Stomach smooth muscle (tissue), 2 donors: Measurements from ENCODE around the gene FGD5.
"Not testable (repeated sequence)": the region's sequence is repeated elsewhere in the genome, so short reads cannot be mapped to it uniquely, and the experiment has no call there.

Experiments used
- H3K27ac ChIP-seq: one replicate; pipeline ENCODE4 v1.7.0; 2013; ENCODE audit warnings: mild to moderate bottlenecking, low read length, inconsistent platforms
- H3K27me3 ChIP-seq, 2 donors: one replicate each; pipeline ENCODE4 v1.7.0; 2013; ENCODE audit warnings: low read length in 2 of 2; ENCODE audit not compliant: insufficient read depth in 2 of 2, control insufficient read depth in 1 of 2
- H3K36me3 ChIP-seq, 2 donors: one replicate each; pipeline ENCODE4 v1.7.0; 2013; ENCODE audit warnings: low read length in 2 of 2; ENCODE audit not compliant: control insufficient read depth in 2 of 2, insufficient read depth in 2 of 2
- H3K4me1 ChIP-seq: one replicate; pipeline ENCODE4 v1.7.0; 2013; ENCODE audit warnings: low read length; ENCODE audit not compliant: control insufficient read depth, insufficient read depth
- H3K4me3 ChIP-seq, 2 donors: one replicate each; pipeline ENCODE4 v1.7.0; 2013; ENCODE audit warnings: low read length in 2 of 2
- H3K9ac ChIP-seq, 2 donors: one replicate each; pipeline ENCODE4 v1.7.0; 2013; ENCODE audit warnings: low read length in 2 of 2, mild to moderate bottlenecking in 1 of 2
- H3K9me3 ChIP-seq, 2 donors: one replicate each; pipeline ENCODE4 v1.7.0; 2013; ENCODE audit warnings: low read length in 2 of 2; ENCODE audit not compliant: control insufficient read depth in 2 of 2
- donor health status: healthy.
- donor health status: Pancreatic carcinoma.

The FGD5 gene

GRCh38 chr3:14898929-14899328 is 80.2 kb downstream of the FGD5 start:
- peaks cover 7% of the 10 kb centered on the region for H3K4me1 ChIP-seq
- H3K9me3 ChIP-seq: no peaks in the 10 kb centered on the region
- H3K27ac ChIP-seq: no peak overlapping the region
- H3K4me3 ChIP-seq: no peak overlapping the region
- peaks cover 0 to 8% of the 10 kb centered on the region in 2 donors for H3K36me3 ChIP-seq
- no peak overlapping the region for H3K9ac ChIP-seq
- peaks cover 0 to 2% of the 10 kb centered on the region in 2 donors for H3K27me3 ChIP-seq

GRCh38 chr3:14899993-14900618 is 81.3 kb downstream of the FGD5 start:
- no peak overlapping the region for H3K9ac ChIP-seq
- H3K27me3 ChIP-seq: peaks cover 0 to 2% of the 10 kb centered on the region in 2 donors
- H3K27ac ChIP-seq: no peak overlapping the region
- peaks cover 0 to under 1% of the 10 kb centered on the region in 2 donors for H3K9me3 ChIP-seq
- H3K36me3 ChIP-seq: peaks cover 0 to 8% of the 10 kb centered on the region in 2 donors
- peaks cover 7% of the 10 kb centered on the region for H3K4me1 ChIP-seq
- no peak overlapping the region for H3K4me3 ChIP-seq

- Histone ChIP-seq H3K9ac (no peak overlapping the region), H3K4me1 (peaks cover 7% of the 10 kb centered on the region), H3K27ac (no peak overlapping the region), H3K27me3 (peaks cover 0 to 2% of the 10 kb centered on the region in 2 donors), H3K4me3 (no peak overlapping the region), H3K9me3 (peaks cover 0 to 10% of the 10 kb centered on the region in 2 donors), H3K36me3 (peaks cover 0 to 8% of the 10 kb centered on the region in 2 donors)
Measured at GRCh38 chr3:14900881-14901873, 82.4 kb downstream of the FGD5 start.

- Histone ChIP-seq H3K4me3 (no peak overlapping the region), H3K36me3 (peaks cover 0 to 8% of the 10 kb centered on the region in 2 donors), H3K9me3 (peaks cover 0 to 10% of the 10 kb centered on the region in 2 donors), H3K4me1 (peaks cover 7% of the 10 kb centered on the region), H3K27ac (no peak overlapping the region), H3K27me3 (no peaks in the 10 kb centered on the region), H3K9ac (no peak overlapping the region)
Measured at GRCh38 chr3:14902719-14903118, 84.0 kb downstream of the FGD5 start.

GRCh38 chr3:14903501-14903900 is 84.7 kb downstream of the FGD5 start:
- not testable (repeated sequence) for H3K27ac ChIP-seq, H3K9me3 ChIP-seq, H3K4me1 ChIP-seq, H3K36me3 ChIP-seq, H3K27me3 ChIP-seq, H3K9ac ChIP-seq, H3K4me3 ChIP-seq

GRCh38 chr3:14905055-14905657 is 86.4 kb downstream of the FGD5 start:
- H3K4me3 ChIP-seq: no peak overlapping the region
- H3K27ac ChIP-seq: no peak overlapping the region
- H3K9ac ChIP-seq: no peak overlapping the region
- peaks cover 7% of the 10 kb centered on the region for H3K4me1 ChIP-seq
- peaks cover 0 to 4% of the 10 kb centered on the region in 2 donors for H3K36me3 ChIP-seq
- H3K9me3 ChIP-seq: peaks cover 0 to 10% of the 10 kb centered on the region in 2 donors
- no peaks in the 10 kb centered on the region for H3K27me3 ChIP-seq

- no peak overlapping the region for H3K9ac ChIP-seq
- peaks cover 7% of the 10 kb centered on the region for H3K4me1 ChIP-seq
- peaks cover 0 to 10% of the 10 kb centered on the region in 2 donors for H3K9me3 ChIP-seq
- H3K36me3 ChIP-seq: peaks cover 2 to 3% of the 10 kb centered on the region in 2 donors
- H3K4me3 ChIP-seq: no peak overlapping the region
- H3K27me3 ChIP-seq: no peaks in the 10 kb centered on the region
- no peak overlapping the region for H3K27ac ChIP-seq
Measured at GRCh38 chr3:14906355-14906971, 87.7 kb downstream of the FGD5 start.

GRCh38 chr3:14907043-14907966 is 88.5 kb downstream of the FGD5 start:
- H3K27ac ChIP-seq: no peak overlapping the region
- peaks cover 5% of the 10 kb centered on the region for H3K4me1 ChIP-seq
- no peak overlapping the region for H3K9ac ChIP-seq
- peaks cover 0 to 10% of the 10 kb centered on the region in 2 donors for H3K9me3 ChIP-seq
- no peaks in the 10 kb centered on the region for H3K27me3 ChIP-seq
- H3K4me3 ChIP-seq: no peak overlapping the region
- peaks cover 3% of the 10 kb centered on the region in 2 donors for H3K36me3 ChIP-seq

GRCh38 chr3:14909250-14909649 is 90.5 kb downstream of the FGD5 start:
- Histone ChIP-seq H3K4me3 (no peak overlapping the region), H3K9ac (no peak overlapping the region), H3K9me3 (peaks cover 0 to 10% of the 10 kb centered on the region in 2 donors), H3K36me3 (peaks cover 3% of the 10 kb centered on the region in 2 donors), H3K4me1 (no peaks in the 10 kb centered on the region), H3K27ac (no peak overlapping the region), H3K27me3 (no peaks in the 10 kb centered on the region)
